LNCaP clone FGC (cell line): ENCODE data around the gene MCTP1.

Experiments used
- DNase-seq: peaks from one replicate; pipeline ENCODE4 v3.0.0-alpha.2; 2011; ENCODE audit warnings: low read depth
- H3K4me3 ChIP-seq: 2 replicates; pipeline ENCODE4 v1.5.1; 2011; ENCODE audit warnings: mild to moderate bottlenecking, low read depth, low read length, control low read depth
- CTCF ChIP-seq: IDR thresholded peaks from 2 replicates; pipeline ENCODE4 v1.5.1; 2012; ENCODE audit warnings: mild to moderate bottlenecking; ENCODE audit not compliant: control insufficient read depth, insufficient read depth; ENCODE audit errors: extremely low read depth

The MCTP1 gene

GRCh38 chr5:94908889-94909480 is 375.9 kb downstream of the MCTP1 start:
- TF ChIP-seq CTCF = peak; percentile 71
- DNase-seq = no peak
- H3K4me3 ChIP-seq = no peak overlapping the region

GRCh38 chr5:94906750-94907149 is 378.1 kb downstream of the MCTP1 start:
- no peak for TF ChIP-seq CTCF
- DNase-seq = no peak
- no peak overlapping the region for H3K4me3 ChIP-seq

GRCh38 chr5:94903726-94904125 is 381.2 kb downstream of the MCTP1 start:
- H3K4me3 ChIP-seq = no peak overlapping the region
- DNase-seq = peak; percentile 48
- TF ChIP-seq CTCF = no peak

GRCh38 chr5:94901191-94901979 is 383.5 kb downstream of the MCTP1 start:
- DNase-seq = no peak
- TF ChIP-seq CTCF = no peak
- no peak overlapping the region for H3K4me3 ChIP-seq

GRCh38 chr5:94900006-94900505 is 384.8 kb downstream of the MCTP1 start:
- TF ChIP-seq CTCF = no peak
- no peak overlapping the region for H3K4me3 ChIP-seq
- DNase-seq = no peak

GRCh38 chr5:94893412-94894135 is 391.3 kb downstream of the MCTP1 start:
- no peak overlapping the region for H3K4me3 ChIP-seq
- TF ChIP-seq CTCF = peak; percentile 49
- DNase-seq = no peak
